ENCODE measurements around the gene DNAH10. TPM values are rescaled to one million over a fixed set of nuclear protein-coding genes. Genes with fewer than 3 reads are reported as not detected.

The DNAH10 gene
- total and polyA plus RNA-seq, 10 of the 15 experiments (the other 5 are each of a cell fraction or from before 2014, with no cell fraction given), result 0.01 to 0.32 (median 0.06) TPM

GRCh38 chr12:123944696-123945095 lies 182.6 kb downstream of the DNAH10 start:
- Histone ChIP-seq H3K27me3 (replicated peaks in 1 of 2; ENCODE audit: control insufficient read depth in 2 of 2, insufficient read depth in 2 of 2, low read length in 1 of 2) (no peaks in the 10 kb centered on the region), H3K9me3 (replicated peaks; ENCODE audit: control insufficient read depth, insufficient read depth, low read length) (no peaks in the 10 kb centered on the region; the same call in 1 of the 3 replicates), H2AFZ (ENCODE audit: control insufficient read depth, low read depth, low read length) (no peak overlapping the region), H3K79me2 (ENCODE audit: control insufficient read depth, insufficient read depth, low read length) (no peaks in the 10 kb centered on the region), H3K4me3 (no peak overlapping the region), H4K20me1 (ENCODE audit: control insufficient read depth, insufficient read depth) (no peaks in the 10 kb centered on the region), H3K27ac (ENCODE audit: control insufficient read depth, insufficient read depth) (no peak overlapping the region), H3K4me2 (ENCODE audit: control insufficient read depth, insufficient read depth) (no peak overlapping the region), H3K36me3 (ENCODE audit: control insufficient read depth in 2 of 2, insufficient read depth in 2 of 2, low read length in 1 of 2) (no peaks in the 10 kb centered on the region), H3K9ac (ENCODE audit: control insufficient read depth, insufficient read depth, low read length) (no peak overlapping the region), H3K4me1 (ENCODE audit: control insufficient read depth, insufficient read depth, low read length) (no peaks in the 10 kb centered on the region)
- DNase-seq (ENCODE audit: low read depth, low spot score) (no peak), ATAC-seq (no peak), FAIRE-seq (no peak)
- ChIA-PET SMC1A (ENCODE audit: uncharacterized antibody, unreplicated experiment) (interaction anchor here (2.4 kb wide), 1 partner anchor 16 kb away, joined by 6 read pairs; no protein-coding TSS in a partner anchor), CTCF (no interaction called here), POLR2A (no interaction called here), RAD21 (ENCODE audit: unreplicated experiment) (no interaction called here)
- BruUV-seq (replicated peaks), result no TSS peak
- 78% methylated on average over 10 of the region's 10 CpGs for WGBS (ENCODE audit: insufficient coverage, insufficient replicate concordance, low lambda C conversion rate, missing lambda C conversion rate)
- in situ Hi-C loops (cut with MboI) (no loop called here), intact Hi-C loops (cut with micrococcal nuclease; ENCODE audit: unreplicated experiment) (no loop called here)
- TF ChIP-seq CEBPZ (IDR thresholded peaks at IDR 0.05; ENCODE audit: low read depth, low read length) (no peak), TARDBP (IDR thresholded peaks at IDR 0.05; ENCODE audit: borderline replicate concordance) (no peak), POLR2A (IDR thresholded peaks at IDR 0.05; ENCODE audit: low read depth, low read length) (no peak), HDAC2 (IDR thresholded peaks at IDR 0.05) (no peak), JUND (IDR thresholded peaks at IDR 0.05; ENCODE audit: low read depth, low read length) (no peak), NR2C1 (IDR thresholded peaks at IDR 0.05) (no peak), ZBTB11 (CRISPR knock-in tag; IDR thresholded peaks at IDR 0.05) (no peak)
- TF ChIP-seq, protein P1, sequence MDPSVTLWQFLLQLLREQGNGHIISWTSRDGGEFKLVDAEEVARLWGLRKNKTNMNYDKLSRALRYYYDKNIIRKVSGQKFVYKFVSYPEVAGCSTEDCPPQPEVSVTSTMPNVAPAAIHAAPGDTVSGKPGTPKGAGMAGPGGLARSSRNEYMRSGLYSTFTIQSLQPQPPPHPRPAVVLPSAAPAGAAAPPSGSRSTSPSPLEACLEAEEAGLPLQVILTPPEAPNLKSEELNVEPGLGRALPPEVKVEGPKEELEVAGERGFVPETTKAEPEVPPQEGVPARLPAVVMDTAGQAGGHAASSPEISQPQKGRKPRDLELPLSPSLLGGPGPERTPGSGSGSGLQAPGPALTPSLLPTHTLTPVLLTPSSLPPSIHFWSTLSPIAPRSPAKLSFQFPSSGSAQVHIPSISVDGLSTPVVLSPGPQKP (IDR thresholded peaks at IDR 0.05; ENCODE audit: low read depth, low read length), result no peak
